Activated T-cell treated with anti-CD3 and anti-CD28 coated beads, Interleukin-2, amount 50 U/mL, for 4 hours (primary cell): Measurements from ENCODE around the gene KRT20. TPM values are rescaled to one million over a fixed set of nuclear protein-coding genes. Genes with fewer than 3 reads are reported as not detected.

Experiments
- ATAC-seq, 2 donors: fragments of 200-7000 bp; cut with Tn5 transposase; one replicate each; pipeline ENCODE4 v1.10.0; 2021
- DNase-seq: peaks from one replicate; pipeline ENCODE4 v3.0.0-alpha.2; 2020
- H3K27me3 Mint-ChIP-seq: one replicate; pipeline ENCODE4 v1.8.0; 2021; ENCODE audit warnings: low read depth, mixed read lengths
- H3K36me3 Mint-ChIP-seq: one replicate; pipeline ENCODE4 v1.8.0; 2022; ENCODE audit warnings: mixed read lengths; ENCODE audit not compliant: insufficient read depth
- H3K4me1 Mint-ChIP-seq: one replicate; pipeline ENCODE4 v1.8.0; 2021; ENCODE audit warnings: low read depth, mixed read lengths
- H3K4me3 Mint-ChIP-seq: one replicate; pipeline ENCODE4 v1.8.0; 2021; ENCODE audit warnings: mild to moderate bottlenecking, moderate library complexity, mixed read lengths
- H3K9me3 Mint-ChIP-seq: one replicate; pipeline ENCODE4 v1.8.0; 2021; ENCODE audit warnings: mixed read lengths
- total RNA-seq, 3 donors: library from RNA; stranded (reverse); gene quantifications; one replicate each; pipeline ENCODE4 v1.2.1, GENCODE V29; 2021

The KRT20 gene
- total RNA-seq, 3 donors from 2014 or later, result 0.19 to 0.30 (median 0.21) TPM

- H3K9me3 Mint-ChIP-seq, result no peaks in the 10 kb centered on the region
- no peaks in the 10 kb centered on the region for H3K4me1 Mint-ChIP-seq
- peaks cover 23% of the 10 kb centered on the region for H3K27me3 Mint-ChIP-seq
- no peaks in the 10 kb centered on the region for H3K36me3 Mint-ChIP-seq
- DNase-seq, result no peak
- H3K4me3 Mint-ChIP-seq, result no peak overlapping the region
- no peak for ATAC-seq
Observed at GRCh38 chr17:40850293-40850972, 34.6 kb downstream of the KRT20 start.

- Mint-ChIP-seq H3K4me3 (no peak overlapping the region), H3K36me3 (no peaks in the 10 kb centered on the region), H3K27me3 (peaks cover 25% of the 10 kb centered on the region), H3K9me3 (no peaks in the 10 kb centered on the region), H3K4me1 (no peaks in the 10 kb centered on the region)
- ATAC-seq, result no peak
- DNase-seq, result no peak
Observed at GRCh38 chr17:40849723-40850122, 35.3 kb downstream of the KRT20 start.

- no peaks in the 10 kb centered on the region for H3K9me3 Mint-ChIP-seq
- no peaks in the 10 kb centered on the region for H3K36me3 Mint-ChIP-seq
- ATAC-seq, result no peak
- no peaks in the 10 kb centered on the region for H3K4me1 Mint-ChIP-seq
- H3K4me3 Mint-ChIP-seq, result no peak overlapping the region
- peaks cover 31% of the 10 kb centered on the region for H3K27me3 Mint-ChIP-seq
- DNase-seq, result no peak
Observed at GRCh38 chr17:40848583-40849235, 36.3 kb downstream of the KRT20 start.

GRCh38 chr17:40846515-40847144 is 38.4 kb downstream of the KRT20 start:
- ATAC-seq (no peak), DNase-seq (no peak)
- no peak overlapping the region for H3K4me3 Mint-ChIP-seq
- H3K4me1 Mint-ChIP-seq, result no peaks in the 10 kb centered on the region
- peaks cover 37% of the 10 kb centered on the region for H3K27me3 Mint-ChIP-seq
- no peaks in the 10 kb centered on the region for H3K36me3 Mint-ChIP-seq
- H3K9me3 Mint-ChIP-seq, result no peaks in the 10 kb centered on the region

- no peaks in the 10 kb centered on the region for H3K4me1 Mint-ChIP-seq
- no peak for DNase-seq
- no peaks in the 10 kb centered on the region for H3K36me3 Mint-ChIP-seq
- H3K27me3 Mint-ChIP-seq, result peaks cover 36% of the 10 kb centered on the region
- ATAC-seq, result no peak
- no peaks in the 10 kb centered on the region for H3K9me3 Mint-ChIP-seq
- H3K4me3 Mint-ChIP-seq, result no peak overlapping the region
Observed at GRCh38 chr17:40844671-40845107, 40.4 kb downstream of the KRT20 start.

GRCh38 chr17:40843242-40843641 is 41.8 kb downstream of the KRT20 start:
- DNase-seq (no peak), ATAC-seq (no peak)
- H3K9me3 Mint-ChIP-seq, result no peaks in the 10 kb centered on the region
- no peaks in the 10 kb centered on the region for H3K36me3 Mint-ChIP-seq
- H3K4me1 Mint-ChIP-seq, result no peaks in the 10 kb centered on the region
- no peak overlapping the region for H3K4me3 Mint-ChIP-seq
- H3K27me3 Mint-ChIP-seq, result peaks cover 33% of the 10 kb centered on the region

GRCh38 chr17:40841246-40841645 is 43.8 kb downstream of the KRT20 start:
- Mint-ChIP-seq H3K9me3 (no peaks in the 10 kb centered on the region), H3K36me3 (no peaks in the 10 kb centered on the region), H3K27me3 (peaks cover 33% of the 10 kb centered on the region), H3K4me1 (no peaks in the 10 kb centered on the region), H3K4me3 (no peak overlapping the region)
- DNase-seq, result no peak
- ATAC-seq, result no peak

- Mint-ChIP-seq H3K4me3 (no peak overlapping the region), H3K36me3 (peaks cover 3% of the 10 kb centered on the region), H3K9me3 (no peaks in the 10 kb centered on the region), H3K27me3 (peaks cover 19% of the 10 kb centered on the region), H3K4me1 (no peaks in the 10 kb centered on the region)
- ATAC-seq (no peak), DNase-seq (no peak)
Observed at GRCh38 chr17:40839194-40839593, 45.8 kb downstream of the KRT20 start.

GRCh38 chr17:40836020-40836419 is 49.0 kb downstream of the KRT20 start:
- Mint-ChIP-seq H3K9me3 (no peaks in the 10 kb centered on the region), H3K27me3 (peaks cover 2% of the 10 kb centered on the region), H3K4me3 (no peak overlapping the region), H3K36me3 (peaks cover 3% of the 10 kb centered on the region), H3K4me1 (no peaks in the 10 kb centered on the region)
- no peak for ATAC-seq
- DNase-seq, result no peak

GRCh38 chr17:40833882-40834281 is 51.2 kb downstream of the KRT20 start:
- Mint-ChIP-seq H3K9me3 (no peaks in the 10 kb centered on the region), H3K27me3 (no peaks in the 10 kb centered on the region), H3K4me3 (no peak overlapping the region), H3K36me3 (peaks cover 8% of the 10 kb centered on the region), H3K4me1 (no peaks in the 10 kb centered on the region)
- DNase-seq (no peak), ATAC-seq (no peak)

GRCh38 chr17:40832840-40833239 is 52.2 kb downstream of the KRT20 start:
- no peaks in the 10 kb centered on the region for H3K27me3 Mint-ChIP-seq
- no peak for ATAC-seq
- H3K4me3 Mint-ChIP-seq, result no peak overlapping the region
- no peaks in the 10 kb centered on the region for H3K9me3 Mint-ChIP-seq
- no peak for DNase-seq
- peaks cover 3% of the 10 kb centered on the region for H3K4me1 Mint-ChIP-seq
- H3K36me3 Mint-ChIP-seq, result peaks cover 10% of the 10 kb centered on the region

- no peak for DNase-seq
- ATAC-seq, result no peak
- H3K36me3 Mint-ChIP-seq, result peaks cover 13% of the 10 kb centered on the region
- H3K27me3 Mint-ChIP-seq, result peaks cover 7% of the 10 kb centered on the region
- no peak overlapping the region for H3K4me3 Mint-ChIP-seq
- peaks cover 6% of the 10 kb centered on the region for H3K4me1 Mint-ChIP-seq
- no peaks in the 10 kb centered on the region for H3K9me3 Mint-ChIP-seq
Observed at GRCh38 chr17:40830085-40830776, 54.8 kb downstream of the KRT20 start.

- Mint-ChIP-seq H3K4me1 (peaks cover 6% of the 10 kb centered on the region), H3K36me3 (peaks cover 15% of the 10 kb centered on the region), H3K27me3 (peaks cover 14% of the 10 kb centered on the region), H3K9me3 (no peaks in the 10 kb centered on the region), H3K4me3 (no peak overlapping the region)
- DNase-seq (no peak), ATAC-seq (no peak)
Observed at GRCh38 chr17:40828454-40829044, 56.5 kb downstream of the KRT20 start.

GRCh38 chr17:40827746-40828453 is 57.1 kb downstream of the KRT20 start:
- ATAC-seq, result peak; percentile 79 to 86
- H3K4me1 Mint-ChIP-seq, result peaks cover 6% of the 10 kb centered on the region
- no peak overlapping the region for H3K4me3 Mint-ChIP-seq
- H3K9me3 Mint-ChIP-seq, result no peaks in the 10 kb centered on the region
- DNase-seq, result no peak
- peaks cover 15% of the 10 kb centered on the region for H3K36me3 Mint-ChIP-seq
- H3K27me3 Mint-ChIP-seq, result peaks cover 14% of the 10 kb centered on the region
